HFF-Myc (cell line): ENCODE results near the gene DTX1.

Experiments used
- DNase-seq: peaks from one replicate; pipeline ENCODE4 v3.0.0-alpha.2; 2011; ENCODE audit warnings: low read depth; ENCODE audit errors: extremely low read depth
- H3K4me3 ChIP-seq: replicated peaks from 2 replicates; pipeline ENCODE4 v1.5.1; 2011; ENCODE audit warnings: low read depth, mild to moderate bottlenecking, control low read depth, low read length
- TF ChIP-seq, protein P1 (sequence below): IDR thresholded peaks from 2 replicates; pipeline ENCODE4 v1.5.1; 2012; ENCODE audit warnings: mild to moderate bottlenecking, low read depth, low read length, control low read depth; ENCODE audit errors: missing control alignments

DTX1 gene

DNA sequence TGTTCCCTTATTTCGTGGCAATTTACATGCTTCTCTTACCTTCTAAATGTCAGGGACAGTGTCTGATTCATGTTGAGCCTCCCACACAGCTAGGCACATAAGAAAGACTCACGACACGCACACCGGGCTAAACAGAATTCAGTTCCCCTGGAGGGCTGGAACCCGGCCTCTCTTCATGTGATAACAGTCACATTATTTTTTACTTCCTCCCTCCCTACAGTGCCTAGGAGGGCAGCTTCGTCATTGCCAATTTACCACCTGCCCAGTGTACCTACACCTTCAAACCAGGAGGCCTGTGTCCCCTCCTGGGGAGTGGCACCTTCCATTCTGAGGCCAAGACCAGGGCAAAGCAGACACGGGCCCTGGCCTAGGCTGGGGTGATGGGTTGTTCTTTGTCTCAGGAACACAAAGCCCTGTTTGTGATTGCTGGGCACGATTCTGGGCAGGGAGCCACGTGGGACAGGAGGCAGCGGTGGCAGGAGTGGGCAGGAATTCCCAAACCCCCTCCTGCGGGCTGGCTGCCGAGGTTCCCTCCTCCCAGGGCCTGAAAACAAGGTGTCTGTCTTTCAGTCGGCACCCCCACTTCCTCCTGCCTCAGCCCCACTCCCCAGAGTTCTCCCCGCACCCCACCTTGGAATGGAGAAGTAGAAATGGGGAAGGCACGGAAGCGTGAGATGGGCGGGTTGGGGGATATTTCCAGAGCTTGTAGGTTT, 85.8 kb downstream of the DTX1 start:
- TF ChIP-seq, protein P1, sequence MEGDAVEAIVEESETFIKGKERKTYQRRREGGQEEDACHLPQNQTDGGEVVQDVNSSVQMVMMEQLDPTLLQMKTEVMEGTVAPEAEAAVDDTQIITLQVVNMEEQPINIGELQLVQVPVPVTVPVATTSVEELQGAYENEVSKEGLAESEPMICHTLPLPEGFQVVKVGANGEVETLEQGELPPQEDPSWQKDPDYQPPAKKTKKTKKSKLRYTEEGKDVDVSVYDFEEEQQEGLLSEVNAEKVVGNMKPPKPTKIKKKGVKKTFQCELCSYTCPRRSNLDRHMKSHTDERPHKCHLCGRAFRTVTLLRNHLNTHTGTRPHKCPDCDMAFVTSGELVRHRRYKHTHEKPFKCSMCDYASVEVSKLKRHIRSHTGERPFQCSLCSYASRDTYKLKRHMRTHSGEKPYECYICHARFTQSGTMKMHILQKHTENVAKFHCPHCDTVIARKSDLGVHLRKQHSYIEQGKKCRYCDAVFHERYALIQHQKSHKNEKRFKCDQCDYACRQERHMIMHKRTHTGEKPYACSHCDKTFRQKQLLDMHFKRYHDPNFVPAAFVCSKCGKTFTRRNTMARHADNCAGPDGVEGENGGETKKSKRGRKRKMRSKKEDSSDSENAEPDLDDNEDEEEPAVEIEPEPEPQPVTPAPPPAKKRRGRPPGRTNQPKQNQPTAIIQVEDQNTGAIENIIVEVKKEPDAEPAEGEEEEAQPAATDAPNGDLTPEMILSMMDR = no peak
- H3K4me3 ChIP-seq = no peak overlapping the region
- no peak for DNase-seq

- no peak overlapping the region for H3K4me3 ChIP-seq
- no peak for DNase-seq
- TF ChIP-seq, protein P1 = no peak
Measured at GRCh38 chr12:113142886-113143332, 86.4 kb downstream of the DTX1 start.

DNA sequence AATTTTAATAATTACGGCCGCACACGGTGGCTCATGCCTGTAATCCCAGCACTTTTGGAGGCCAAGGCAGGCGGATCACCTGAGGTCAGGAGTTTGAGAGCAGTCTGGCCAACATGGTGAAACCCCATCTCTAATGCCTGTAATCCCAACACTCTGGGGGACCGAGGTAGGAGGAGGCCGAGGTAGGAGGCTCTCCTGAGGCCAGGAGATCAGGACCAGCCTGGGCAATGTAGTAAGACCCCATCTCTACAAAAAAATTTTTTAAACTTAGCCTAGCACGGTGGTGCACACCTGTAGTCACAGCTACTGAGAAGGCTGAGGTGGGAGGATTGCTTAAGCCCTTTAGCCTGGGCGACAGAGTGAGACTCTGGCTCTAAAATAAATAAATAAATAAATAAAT, 87.4 kb downstream of the DTX1 start:
- H3K4me3 ChIP-seq = no peak overlapping the region
- TF ChIP-seq, protein P1 = no peak
- no peak for DNase-seq

- TF ChIP-seq, protein P1 = no peak
- H3K4me3 ChIP-seq = no peak overlapping the region
- DNase-seq = no peak
Measured at GRCh38 chr12:113144806-113145205, 88.3 kb downstream of the DTX1 start.

- TF ChIP-seq, protein P1 = no peak
- DNase-seq = no peak
Measured at GRCh38 chr12:113145720-113146551, 89.4 kb downstream of the DTX1 start.

GRCh38 chr12:113146999-113147398, 90.5 kb downstream of the DTX1 start:
- DNase-seq = no peak

More at GRCh38 chr12:113145720-113146551, 89.4 kb downstream of the DTX1 start:
- H3K4me3 ChIP-seq = no peak overlapping the region

More at GRCh38 chr12:113146999-113147398, 90.5 kb downstream of the DTX1 start:
- TF ChIP-seq, protein P1 = no peak
- H3K4me3 ChIP-seq = no peak overlapping the region
